OCI-LY1 (cell line): ENCODE measurements around the gene MSRB3.
"Not testable (repeated sequence)": the region's sequence is repeated elsewhere in the genome, so short reads cannot be mapped to it uniquely, and the experiment has no call there.

Experiments
- H2AFZ ChIP-seq: fragments of 200-600 bp; sonication (generic), shearing (Covaris generic); 2 replicates; pipeline ENCODE4 v1.6.0; 2014; ENCODE audit warnings: antibody characterized with exemption, mild to moderate bottlenecking, low read length
- H3F3A ChIP-seq: fragments of 200-600 bp; sonication (generic), shearing (Covaris generic); 2 replicates; pipeline ENCODE4 v1.6.0; 2014; ENCODE audit warnings: mild to moderate bottlenecking, antibody characterized with exemption, low read length, moderate library complexity; ENCODE audit not compliant: insufficient read depth
- H3K27ac ChIP-seq: fragments of 200-600 bp; sonication (generic); 2 replicates; pipeline ENCODE4 v1.5.1; 2014; ENCODE audit warnings: low read length, mixed run types, mild to moderate bottlenecking, low read depth; ENCODE audit not compliant: poor library complexity, severe bottlenecking
- H3K27me3 ChIP-seq: fragments of 200-600 bp; sonication (generic); 2 replicates; pipeline ENCODE4 v1.6.0; 2014; ENCODE audit warnings: antibody characterized with exemption, mild to moderate bottlenecking, low read length, moderate library complexity; ENCODE audit not compliant: insufficient read depth
- H3K36me3 ChIP-seq: fragments of 200-600 bp; sonication (generic); 2 replicates; pipeline ENCODE4 v1.6.1; 2014; ENCODE audit warnings: mild to moderate bottlenecking, antibody characterized with exemption, low read length, moderate library complexity, mixed read lengths; ENCODE audit not compliant: insufficient read depth
- H3K4me1 ChIP-seq: fragments of 200-600 bp; sonication (generic); 2 replicates; pipeline ENCODE4 v1.5.1; 2014; ENCODE audit warnings: mild to moderate bottlenecking, low read length, moderate library complexity; ENCODE audit not compliant: insufficient read depth, severe bottlenecking
- H3K4me2 ChIP-seq: fragments of 200-600 bp; sonication (generic), shearing (Covaris generic); 2 replicates; pipeline ENCODE4 v1.6.1; 2014; ENCODE audit warnings: low read length
- H3K4me3 ChIP-seq: fragments of 200-600 bp; sonication (generic); 2 replicates; pipeline ENCODE4 v1.5.1; 2014; ENCODE audit warnings: low read length, low read depth, mild to moderate bottlenecking, mixed read lengths; ENCODE audit not compliant: poor library complexity, severe bottlenecking
- H3K79me2 ChIP-seq: fragments of 200-600 bp; shearing (Covaris generic); 2 replicates; pipeline ENCODE4 v1.6.1; 2016; ENCODE audit warnings: mixed run types, low read length, mixed read lengths; ENCODE audit not compliant: insufficient read depth
- H3K9ac ChIP-seq: fragments of 200-600 bp; sonication (generic), shearing (Covaris generic); 2 replicates; pipeline ENCODE4 v1.6.1; 2014; ENCODE audit warnings: mild to moderate bottlenecking, low read length, mixed read lengths
- H3K9me2 ChIP-seq: fragments of 200-600 bp; sonication (generic), shearing (Covaris generic); 2 replicates; pipeline ENCODE4 v1.6.1; 2014; ENCODE audit warnings: low read depth, mild to moderate bottlenecking, low read length, mixed read lengths
- H3K9me3 ChIP-seq: fragments of 200-600 bp; shearing (Covaris generic); 2 replicates; pipeline ENCODE4 v1.6.1; 2014; ENCODE audit warnings: low read length, mixed read lengths
- H4K20me1 ChIP-seq: fragments of 200-600 bp; sonication (generic), shearing (Covaris generic); 2 replicates; pipeline ENCODE4 v1.6.0; 2016; ENCODE audit warnings: mild to moderate bottlenecking, low read length; ENCODE audit not compliant: insufficient read depth
- EZH2 ChIP-seq: fragments of 200-600 bp; sonication (generic), shearing (Covaris generic); IDR thresholded peaks from 2 replicates; pipeline ENCODE4 v1.8.0; 2017; ENCODE audit warnings: borderline replicate concordance, mixed run types, mild to moderate bottlenecking, antibody characterized with exemption, low read length, moderate library complexity, mixed read lengths
- TF ChIP-seq, protein P1 (sequence below): fragments of 200-600 bp; sonication (generic), shearing (Covaris generic); IDR thresholded peaks from 2 replicates; pipeline ENCODE4 v1.5.1; 2017; ENCODE audit warnings: mild to moderate bottlenecking, antibody characterized with exemption, low read length, moderate library complexity, mixed read lengths

MSRB3 gene

DNA sequence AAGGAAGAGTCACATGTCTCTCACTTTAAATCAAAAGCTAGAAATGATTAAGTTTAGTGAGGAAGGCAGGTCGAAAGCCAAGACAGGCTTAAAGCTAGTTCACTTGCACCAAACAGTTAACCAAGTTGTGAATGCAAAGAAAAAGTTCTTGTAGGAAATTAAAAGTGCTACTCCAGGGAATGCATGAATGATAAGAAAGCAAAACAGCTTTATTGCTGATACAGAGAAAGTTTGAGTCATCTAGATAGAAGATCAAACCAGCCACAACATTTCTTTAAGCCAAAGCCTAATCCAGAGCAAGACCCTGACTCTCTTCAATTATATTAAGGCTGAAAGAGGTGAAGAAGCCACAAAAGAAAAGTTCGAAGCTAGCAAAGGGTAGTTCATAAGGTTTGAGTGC lies 193.6 kb downstream of the MSRB3 start:
- Histone ChIP-seq H3K4me3 (no peak overlapping the region), H4K20me1 (no peaks in the 10 kb centered on the region), H3K9ac (no peak overlapping the region), H3F3A (no peaks in the 10 kb centered on the region), H2AFZ (no peak overlapping the region), H3K27me3 (no peaks in the 10 kb centered on the region), H3K27ac (no peak overlapping the region), H3K9me3 (no peaks in the 10 kb centered on the region), H3K4me1 (no peaks in the 10 kb centered on the region), H3K36me3 (no peaks in the 10 kb centered on the region), H3K79me2 (no peaks in the 10 kb centered on the region), H3K4me2 (no peak overlapping the region), H3K9me2 (no peaks in the 10 kb centered on the region)
- no peak for TF ChIP-seq EZH2
- TF ChIP-seq, protein P1, sequence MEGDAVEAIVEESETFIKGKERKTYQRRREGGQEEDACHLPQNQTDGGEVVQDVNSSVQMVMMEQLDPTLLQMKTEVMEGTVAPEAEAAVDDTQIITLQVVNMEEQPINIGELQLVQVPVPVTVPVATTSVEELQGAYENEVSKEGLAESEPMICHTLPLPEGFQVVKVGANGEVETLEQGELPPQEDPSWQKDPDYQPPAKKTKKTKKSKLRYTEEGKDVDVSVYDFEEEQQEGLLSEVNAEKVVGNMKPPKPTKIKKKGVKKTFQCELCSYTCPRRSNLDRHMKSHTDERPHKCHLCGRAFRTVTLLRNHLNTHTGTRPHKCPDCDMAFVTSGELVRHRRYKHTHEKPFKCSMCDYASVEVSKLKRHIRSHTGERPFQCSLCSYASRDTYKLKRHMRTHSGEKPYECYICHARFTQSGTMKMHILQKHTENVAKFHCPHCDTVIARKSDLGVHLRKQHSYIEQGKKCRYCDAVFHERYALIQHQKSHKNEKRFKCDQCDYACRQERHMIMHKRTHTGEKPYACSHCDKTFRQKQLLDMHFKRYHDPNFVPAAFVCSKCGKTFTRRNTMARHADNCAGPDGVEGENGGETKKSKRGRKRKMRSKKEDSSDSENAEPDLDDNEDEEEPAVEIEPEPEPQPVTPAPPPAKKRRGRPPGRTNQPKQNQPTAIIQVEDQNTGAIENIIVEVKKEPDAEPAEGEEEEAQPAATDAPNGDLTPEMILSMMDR = no peak

DNA sequence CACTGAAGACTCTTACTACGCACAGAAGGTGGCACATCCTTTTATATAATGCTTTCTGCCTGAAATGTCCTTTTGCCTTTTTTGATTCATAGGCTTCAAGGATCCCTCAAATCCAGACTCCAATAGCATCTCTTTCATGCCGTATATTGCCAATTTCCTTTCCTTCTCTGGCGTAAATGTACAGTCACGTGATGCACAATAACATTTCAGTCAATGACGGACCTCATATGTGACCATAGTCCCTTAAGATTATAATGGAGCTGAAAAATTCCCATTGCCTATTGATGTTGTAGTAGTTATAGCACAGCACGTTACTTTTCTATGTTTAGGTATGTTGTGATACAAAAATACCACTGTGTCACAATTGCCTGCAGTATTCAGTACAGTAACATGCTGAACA lies 196.3 kb downstream of the MSRB3 start:
- H3K9me3 ChIP-seq = no peaks in the 10 kb centered on the region
- no peak overlapping the region for H3K27ac ChIP-seq
- no peak overlapping the region for H3K4me2 ChIP-seq
- no peak overlapping the region for H2AFZ ChIP-seq
- TF ChIP-seq EZH2 = no peak
- TF ChIP-seq, protein P1 = no peak
- no peaks in the 10 kb centered on the region for H3K36me3 ChIP-seq
- no peak overlapping the region for H3K9ac ChIP-seq
- H3K27me3 ChIP-seq = no peaks in the 10 kb centered on the region
- no peaks in the 10 kb centered on the region for H3F3A ChIP-seq
- H3K4me3 ChIP-seq = no peak overlapping the region
- no peaks in the 10 kb centered on the region for H4K20me1 ChIP-seq
- H3K79me2 ChIP-seq = no peaks in the 10 kb centered on the region
- no peaks in the 10 kb centered on the region for H3K9me2 ChIP-seq
- no peaks in the 10 kb centered on the region for H3K4me1 ChIP-seq

GRCh38 chr12:65477721-65478120 lies 199.2 kb downstream of the MSRB3 start:
- Histone ChIP-seq H3K27ac (no peak overlapping the region), H3K9me2 (no peaks in the 10 kb centered on the region), H2AFZ (no peak overlapping the region), H4K20me1 (no peaks in the 10 kb centered on the region), H3K9me3 (no peaks in the 10 kb centered on the region), H3K36me3 (no peaks in the 10 kb centered on the region), H3K4me3 (no peak overlapping the region), H3K4me2 (no peak overlapping the region), H3K9ac (no peak overlapping the region), H3F3A (no peaks in the 10 kb centered on the region), H3K27me3 (no peaks in the 10 kb centered on the region), H3K4me1 (no peaks in the 10 kb centered on the region), H3K79me2 (no peaks in the 10 kb centered on the region)
- TF ChIP-seq, protein P1 = no peak
- TF ChIP-seq EZH2 = no peak

- H3K9me3 ChIP-seq, H3K79me2 ChIP-seq, H3K9ac ChIP-seq, H3K36me3 ChIP-seq, H3K27me3 ChIP-seq, H3K27ac ChIP-seq, H4K20me1 ChIP-seq, H3K9me2 ChIP-seq, H3K4me2 ChIP-seq, H2AFZ ChIP-seq, H3K4me3 ChIP-seq, H3F3A ChIP-seq, H3K4me1 ChIP-seq: not testable (repeated sequence)
These were observed 205.5 kb downstream of the MSRB3 start for GRCh38 chr12:65483891-65484516.
